ENCODE results near the gene USP43.

DNA sequence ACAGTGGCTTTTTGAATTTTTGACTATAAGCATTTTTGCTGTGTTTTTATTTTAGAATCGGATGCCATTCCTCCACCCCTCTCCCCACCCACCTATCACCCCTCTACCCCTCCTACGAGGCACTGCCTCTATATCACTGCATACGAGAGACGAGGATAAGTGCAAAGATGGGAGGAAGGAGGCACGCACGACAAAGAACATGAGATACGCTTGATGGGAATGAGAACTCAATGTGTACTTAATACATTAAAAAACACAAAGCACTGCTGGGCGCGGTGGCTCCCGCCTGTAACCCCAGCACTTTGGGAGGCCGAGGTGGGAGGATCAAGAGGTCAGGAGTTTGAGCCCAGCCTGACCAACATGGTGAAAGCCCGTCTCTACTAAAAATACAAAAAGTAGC, 8.8 kb upstream of the USP43 start:
- TF ChIP-seq CTCF (IDR thresholded peaks at IDR 0.05; ENCODE audit: poor library complexity, severe bottlenecking) (no peak), EP300 (conservative IDR thresholded peaks at IDR 0.05; ENCODE audit: poor library complexity, severe bottlenecking) (no peak)
